NCI-H2081 treated with DMSO at 0.1 percent for 48 hours (cell line): ENCODE results near the gene ANKRD50.

Experiments
- DNase-seq: peaks from one replicate; lab custom pipeline; 2025; lab: John Stamatoyannopoulos, UW

The ANKRD50 gene

GRCh38 chr4:124633285-124633941 lies 79.1 kb downstream of the ANKRD50 start:
- DNase-seq = no peak

- DNase-seq = no peak
These were observed 80.1 kb downstream of the ANKRD50 start for GRCh38 chr4:124632439-124632838.

- DNase-seq = no peak
These were observed 80.8 kb downstream of the ANKRD50 start for GRCh38 chr4:124631760-124632159.

GRCh38 chr4:124629681-124630080 lies 82.9 kb downstream of the ANKRD50 start:
- no peak for DNase-seq
